Progenitor cell of endocrine pancreas (in vitro differentiated cells): ENCODE data around the gene NELL1. TPM values are rescaled to one million over a fixed set of nuclear protein-coding genes. Genes with fewer than 3 reads are reported as not detected.

Source experiments
- DNase-seq: peaks from one replicate; pipeline ENCODE4 v3.0.0; 2021; ENCODE audit warnings: low spot score; ENCODE audit not compliant: unreplicated experiment
- H3K27ac Mint-ChIP-seq: 2 replicates; pipeline ENCODE4 v1.8.0; 2021; ENCODE audit warnings: mild to moderate bottlenecking, moderate library complexity, mixed read lengths
- H3K27me3 Mint-ChIP-seq: 2 replicates; pipeline ENCODE4 v1.8.0; 2021; ENCODE audit warnings: mixed read lengths
- H3K36me3 Mint-ChIP-seq: 2 replicates; pipeline ENCODE4 v1.8.0; 2022; ENCODE audit warnings: mixed read lengths; ENCODE audit not compliant: insufficient read depth
- H3K4me1 Mint-ChIP-seq: 2 replicates; pipeline ENCODE4 v1.8.0; 2021; ENCODE audit warnings: low read depth, mixed read lengths
- H3K4me3 Mint-ChIP-seq: 2 replicates; pipeline ENCODE4 v1.8.0; 2021; ENCODE audit warnings: low read depth, mild to moderate bottlenecking, moderate library complexity, mixed read lengths
- H3K9me3 Mint-ChIP-seq: 2 replicates; pipeline ENCODE4 v1.8.0; 2021; ENCODE audit warnings: low read depth, mixed read lengths
- total RNA-seq: library from RNA; stranded (reverse); gene quantifications from 2 replicates; pipeline ENCODE4 v1.2.1, GENCODE V29; 2021
- TF ChIP-seq, protein P1 (sequence below): fragments of 200-600 bp; sonication (generic); IDR thresholded peaks from one replicate; pipeline ENCODE4 v1.5.0; 2021; ENCODE audit warnings: antibody characterized with exemption, mild to moderate bottlenecking; ENCODE audit not compliant: unreplicated experiment

NELL1 gene
- total RNA-seq, 1 donor from 2014 or later = 2.2 TPM

DNA sequence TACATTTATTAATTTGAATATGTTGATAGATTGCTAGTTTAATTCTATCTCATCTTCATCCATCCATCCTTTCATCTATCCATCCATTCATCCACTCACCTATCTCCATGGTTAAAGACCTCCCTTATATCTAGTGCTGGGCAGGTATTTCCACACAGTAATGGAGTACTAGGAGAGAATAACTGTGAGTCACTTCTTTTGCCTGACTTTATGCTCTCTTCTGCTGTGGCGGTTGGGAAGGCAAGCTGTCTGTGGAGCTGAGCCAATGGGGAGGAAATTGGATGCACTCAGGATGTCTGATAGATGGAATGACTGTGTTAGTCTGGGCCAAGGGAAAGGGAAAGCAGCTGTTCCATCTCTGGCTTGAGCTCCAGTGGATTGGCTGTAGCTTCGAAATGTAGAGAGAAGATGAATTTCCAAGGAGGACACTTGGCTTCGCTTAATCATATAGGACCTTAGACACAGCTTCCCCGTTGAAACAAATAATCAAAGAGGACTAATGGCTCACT lies 60.3 kb downstream of the NELL1 start:
- H3K27me3 Mint-ChIP-seq = no peaks in the 10 kb centered on the region
- H3K4me3 Mint-ChIP-seq = no peak overlapping the region
- no peaks in the 10 kb centered on the region for H3K4me1 Mint-ChIP-seq
- H3K9me3 Mint-ChIP-seq = peaks cover 7% of the 10 kb centered on the region
- H3K27ac Mint-ChIP-seq = no peak overlapping the region
- TF ChIP-seq, protein P1, sequence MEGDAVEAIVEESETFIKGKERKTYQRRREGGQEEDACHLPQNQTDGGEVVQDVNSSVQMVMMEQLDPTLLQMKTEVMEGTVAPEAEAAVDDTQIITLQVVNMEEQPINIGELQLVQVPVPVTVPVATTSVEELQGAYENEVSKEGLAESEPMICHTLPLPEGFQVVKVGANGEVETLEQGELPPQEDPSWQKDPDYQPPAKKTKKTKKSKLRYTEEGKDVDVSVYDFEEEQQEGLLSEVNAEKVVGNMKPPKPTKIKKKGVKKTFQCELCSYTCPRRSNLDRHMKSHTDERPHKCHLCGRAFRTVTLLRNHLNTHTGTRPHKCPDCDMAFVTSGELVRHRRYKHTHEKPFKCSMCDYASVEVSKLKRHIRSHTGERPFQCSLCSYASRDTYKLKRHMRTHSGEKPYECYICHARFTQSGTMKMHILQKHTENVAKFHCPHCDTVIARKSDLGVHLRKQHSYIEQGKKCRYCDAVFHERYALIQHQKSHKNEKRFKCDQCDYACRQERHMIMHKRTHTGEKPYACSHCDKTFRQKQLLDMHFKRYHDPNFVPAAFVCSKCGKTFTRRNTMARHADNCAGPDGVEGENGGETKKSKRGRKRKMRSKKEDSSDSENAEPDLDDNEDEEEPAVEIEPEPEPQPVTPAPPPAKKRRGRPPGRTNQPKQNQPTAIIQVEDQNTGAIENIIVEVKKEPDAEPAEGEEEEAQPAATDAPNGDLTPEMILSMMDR = no peak
- DNase-seq = no peak
- H3K36me3 Mint-ChIP-seq = no peaks in the 10 kb centered on the region

DNA sequence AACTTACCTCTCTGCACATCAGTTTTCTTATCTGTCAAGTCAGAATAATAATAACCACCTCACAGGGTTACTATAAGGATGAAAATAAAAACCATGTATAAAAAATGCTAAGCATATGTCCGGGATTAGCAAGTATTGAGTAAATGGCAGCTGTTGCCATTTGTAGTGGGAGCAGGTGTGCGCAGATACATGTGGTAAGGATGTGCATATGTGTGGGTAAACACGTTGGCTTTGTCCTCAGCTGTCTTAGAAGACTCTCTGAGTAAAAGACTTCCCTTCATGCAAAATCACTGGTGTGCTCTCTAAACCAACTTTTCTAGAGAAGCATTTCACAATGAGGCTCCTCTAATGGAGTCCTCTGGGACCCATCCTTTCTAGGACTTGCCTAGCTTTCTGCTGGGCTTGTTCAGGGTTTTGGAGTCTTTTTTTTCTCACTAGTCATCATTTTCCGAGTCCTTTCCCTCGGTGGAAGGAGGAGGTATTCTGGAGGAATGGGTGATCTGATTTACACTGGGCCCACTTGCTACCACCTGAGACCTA lies 62.4 kb downstream of the NELL1 start:
- H3K36me3 Mint-ChIP-seq = no peaks in the 10 kb centered on the region
- TF ChIP-seq, protein P1 = no peak
- peaks cover 7% of the 10 kb centered on the region for H3K9me3 Mint-ChIP-seq
- H3K27ac Mint-ChIP-seq = no peak overlapping the region
- H3K4me3 Mint-ChIP-seq = no peak overlapping the region
- H3K27me3 Mint-ChIP-seq = no peaks in the 10 kb centered on the region
- DNase-seq = no peak
- H3K4me1 Mint-ChIP-seq = no peaks in the 10 kb centered on the region

DNA sequence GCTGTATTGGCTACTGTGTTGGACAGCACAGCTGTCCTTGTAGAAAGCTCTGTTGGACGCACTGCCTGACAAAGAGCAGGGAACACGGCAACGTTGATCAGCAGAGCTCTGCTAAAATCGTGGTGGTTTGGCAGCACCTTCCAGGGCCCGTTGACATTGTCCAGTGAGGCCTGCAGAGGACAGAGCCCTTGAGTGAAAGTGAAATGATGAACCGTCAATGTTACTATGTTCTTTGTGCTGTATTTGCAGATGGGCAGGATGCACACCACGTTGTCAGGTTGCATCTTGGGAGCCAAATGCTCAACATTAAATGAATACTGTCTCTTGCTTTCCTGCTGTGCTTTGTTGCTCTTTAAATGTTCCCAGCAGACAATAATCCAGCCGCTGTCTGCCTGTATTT lies 69.7 kb downstream of the NELL1 start:
- Mint-ChIP-seq H3K27ac (no peak overlapping the region), H3K27me3 (peaks cover 8% of the 10 kb centered on the region), H3K4me1 (no peaks in the 10 kb centered on the region), H3K9me3 (no peaks in the 10 kb centered on the region), H3K36me3 (no peaks in the 10 kb centered on the region), H3K4me3 (no peak overlapping the region)
- TF ChIP-seq, protein P1 = no peak
- DNase-seq = no peak

DNA sequence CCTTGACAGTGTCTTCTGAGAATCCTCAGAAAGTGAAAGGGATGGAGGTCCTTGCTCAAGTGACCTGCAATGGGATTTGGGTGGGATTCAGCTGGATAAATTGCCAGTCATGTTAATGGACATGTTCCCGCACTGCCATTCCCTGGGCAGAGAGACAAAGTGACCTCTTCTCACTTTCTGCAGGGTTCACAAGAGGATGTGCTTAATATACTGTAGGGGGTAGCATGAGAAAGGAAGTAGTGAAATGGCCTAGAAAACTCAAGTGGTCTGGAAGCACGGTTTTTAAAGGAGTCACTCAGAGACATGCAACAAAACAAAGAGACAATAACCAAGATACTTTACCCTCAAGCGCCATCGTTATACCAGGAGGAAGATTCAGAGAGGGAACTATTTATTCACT lies 70.2 kb downstream of the NELL1 start:
- TF ChIP-seq, protein P1 = no peak
- Mint-ChIP-seq H3K4me3 (no peak overlapping the region), H3K36me3 (no peaks in the 10 kb centered on the region), H3K27me3 (peaks cover 8% of the 10 kb centered on the region), H3K9me3 (no peaks in the 10 kb centered on the region), H3K27ac (no peak overlapping the region), H3K4me1 (no peaks in the 10 kb centered on the region)
- DNase-seq = no peak

DNA sequence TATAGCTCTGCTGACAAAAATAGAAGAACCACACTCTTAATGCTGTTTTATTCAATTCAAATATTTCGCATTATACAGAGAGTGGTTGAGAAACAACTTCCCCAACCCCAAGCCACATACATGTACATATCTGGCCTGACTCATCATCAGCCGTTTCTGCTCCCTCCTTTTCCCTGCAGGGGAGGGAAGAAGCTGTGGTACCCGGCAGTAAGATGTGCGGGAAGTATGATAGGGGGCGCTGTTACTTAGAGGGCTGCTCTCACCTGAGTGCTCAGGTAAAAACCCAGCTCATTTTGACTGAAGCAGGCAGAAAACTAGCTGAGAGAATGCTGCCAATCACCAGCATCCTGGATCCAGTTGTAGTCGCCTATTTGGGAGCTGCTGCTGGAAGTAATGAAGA lies 85.5 kb downstream of the NELL1 start:
- no peak overlapping the region for H3K4me3 Mint-ChIP-seq
- DNase-seq = no peak
- TF ChIP-seq, protein P1 = peak; percentile 42
- no peaks in the 10 kb centered on the region for H3K36me3 Mint-ChIP-seq
- H3K9me3 Mint-ChIP-seq = no peaks in the 10 kb centered on the region
- no peaks in the 10 kb centered on the region for H3K4me1 Mint-ChIP-seq
- peaks cover 5% of the 10 kb centered on the region for H3K27me3 Mint-ChIP-seq
- H3K27ac Mint-ChIP-seq = no peak overlapping the region
